Ishikawa (cell line): Measurements from ENCODE around the gene BEAN1.

Experiments used
- EGR1 ChIP-seq: IDR thresholded peaks from 2 replicates; pipeline ENCODE4 v1.6.1; 2012
- RAD21 ChIP-seq: IDR thresholded peaks from 2 replicates; pipeline ENCODE4 v1.6.1; 2012; ENCODE audit warnings: low read depth
- TAF1 ChIP-seq: IDR thresholded peaks from 2 replicates; pipeline ENCODE4 v1.6.1; 2012; ENCODE audit warnings: low read depth, mild to moderate bottlenecking
- TEAD4 ChIP-seq: IDR thresholded peaks from 2 replicates; pipeline ENCODE4 v1.6.1; 2012
- YY1 ChIP-seq: IDR thresholded peaks from 2 replicates; pipeline ENCODE4 v1.6.1; 2012; ENCODE audit warnings: low read depth
- TF ChIP-seq, protein P1 (sequence below): IDR thresholded peaks from 2 replicates; pipeline ENCODE4 v1.6.1; 2012; ENCODE audit warnings: low read depth, mild to moderate bottlenecking
- TF ChIP-seq, protein P2 (sequence below): IDR thresholded peaks from 2 replicates; pipeline ENCODE4 v1.6.1; 2012

DNA sequence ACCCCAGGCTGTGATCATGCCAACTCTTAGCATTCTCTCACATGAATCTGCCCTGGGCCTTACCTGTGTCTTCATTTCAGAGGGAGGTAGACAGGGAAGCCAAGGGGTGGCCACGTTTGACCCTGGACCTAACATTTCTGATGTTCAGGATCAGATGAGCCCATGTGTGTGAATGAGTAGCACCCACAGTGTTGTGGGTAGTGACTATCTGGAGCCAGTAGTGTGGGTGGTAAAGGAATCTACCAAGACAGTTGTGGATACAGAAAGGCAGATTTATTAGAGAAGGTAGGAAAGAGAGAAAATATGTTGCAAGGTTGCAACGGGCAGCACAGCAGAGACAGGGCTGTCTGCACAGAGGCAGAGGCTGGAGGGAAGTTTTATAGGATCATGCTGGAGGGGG lies 62.3 kb downstream of the BEAN1 start:
- TF ChIP-seq YY1 (no peak), TAF1 (no peak), TEAD4 (no peak), RAD21 (no peak), EGR1 (no peak)
- TF ChIP-seq, protein P1, sequence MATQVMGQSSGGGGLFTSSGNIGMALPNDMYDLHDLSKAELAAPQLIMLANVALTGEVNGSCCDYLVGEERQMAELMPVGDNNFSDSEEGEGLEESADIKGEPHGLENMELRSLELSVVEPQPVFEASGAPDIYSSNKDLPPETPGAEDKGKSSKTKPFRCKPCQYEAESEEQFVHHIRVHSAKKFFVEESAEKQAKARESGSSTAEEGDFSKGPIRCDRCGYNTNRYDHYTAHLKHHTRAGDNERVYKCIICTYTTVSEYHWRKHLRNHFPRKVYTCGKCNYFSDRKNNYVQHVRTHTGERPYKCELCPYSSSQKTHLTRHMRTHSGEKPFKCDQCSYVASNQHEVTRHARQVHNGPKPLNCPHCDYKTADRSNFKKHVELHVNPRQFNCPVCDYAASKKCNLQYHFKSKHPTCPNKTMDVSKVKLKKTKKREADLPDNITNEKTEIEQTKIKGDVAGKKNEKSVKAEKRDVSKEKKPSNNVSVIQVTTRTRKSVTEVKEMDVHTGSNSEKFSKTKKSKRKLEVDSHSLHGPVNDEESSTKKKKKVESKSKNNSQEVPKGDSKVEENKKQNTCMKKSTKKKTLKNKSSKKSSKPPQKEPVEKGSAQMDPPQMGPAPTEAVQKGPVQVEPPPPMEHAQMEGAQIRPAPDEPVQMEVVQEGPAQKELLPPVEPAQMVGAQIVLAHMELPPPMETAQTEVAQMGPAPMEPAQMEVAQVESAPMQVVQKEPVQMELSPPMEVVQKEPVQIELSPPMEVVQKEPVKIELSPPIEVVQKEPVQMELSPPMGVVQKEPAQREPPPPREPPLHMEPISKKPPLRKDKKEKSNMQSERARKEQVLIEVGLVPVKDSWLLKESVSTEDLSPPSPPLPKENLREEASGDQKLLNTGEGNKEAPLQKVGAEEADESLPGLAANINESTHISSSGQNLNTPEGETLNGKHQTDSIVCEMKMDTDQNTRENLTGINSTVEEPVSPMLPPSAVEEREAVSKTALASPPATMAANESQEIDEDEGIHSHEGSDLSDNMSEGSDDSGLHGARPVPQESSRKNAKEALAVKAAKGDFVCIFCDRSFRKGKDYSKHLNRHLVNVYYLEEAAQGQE, result no peak
- TF ChIP-seq, protein P2, sequence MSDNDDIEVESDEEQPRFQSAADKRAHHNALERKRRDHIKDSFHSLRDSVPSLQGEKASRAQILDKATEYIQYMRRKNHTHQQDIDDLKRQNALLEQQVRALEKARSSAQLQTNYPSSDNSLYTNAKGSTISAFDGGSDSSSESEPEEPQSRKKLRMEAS, result no peak
